ENCODE measurements around the gene GALNT10. TPM values are rescaled to one million over a fixed set of nuclear protein-coding genes. Genes with fewer than 3 reads are reported as not detected.

GALNT10 gene
- total RNA-seq, 2 donors from 2014 or later = 30.2 to 43.4 TPM

- Histone ChIP-seq H3K27ac (ENCODE audit: low read depth, low read length) (no peak overlapping the region), H3K27me3 (ENCODE audit: control insufficient read depth, insufficient read depth, low read length, poor library complexity, severe bottlenecking) (no peaks in the 10 kb centered on the region), H3K9ac (ENCODE audit: extremely low read depth, low read length, poor library complexity, severe bottlenecking) (no peak overlapping the region), H3K9me3 (ENCODE audit: control insufficient read depth, low read length) (peaks cover 26% of the 10 kb centered on the region), H3K36me3 (ENCODE audit: control insufficient read depth, insufficient read depth, low read length) (peaks cover 27% of the 10 kb centered on the region), H3K4me1 (ENCODE audit: control insufficient read depth, insufficient read depth, low read length) (no peaks in the 10 kb centered on the region), H3K4me3 (ENCODE audit: low read length) (no peak overlapping the region)
- Mint-ChIP-seq H3K4me1 (peaks cover 5% of the 10 kb centered on the region), H3K4me3 (no peak overlapping the region), H3K9me3 (peaks cover 23% of the 10 kb centered on the region), H3K27ac (no peak overlapping the region), H3K36me3 (ENCODE audit: low read depth) (peaks cover 20% of the 10 kb centered on the region), H3K27me3 (ENCODE audit: insufficient read depth) (no peaks in the 10 kb centered on the region)
- DNase-seq = no peak
- no peak for TF ChIP-seq CTCF (conservative IDR thresholded peaks at IDR 0.05)
Measured at GRCh38 chr5:154230526-154230925, 40.0 kb downstream of the GALNT10 start.

- no peaks in the 10 kb centered on the region for H3K9me3 ChIP-seq (ENCODE audit: control insufficient read depth, low read length)
- Mint-ChIP-seq H3K9me3 (no peaks in the 10 kb centered on the region), H3K36me3 (ENCODE audit: low read depth) (no peaks in the 10 kb centered on the region), H3K4me1 (peaks cover 20% of the 10 kb centered on the region), H3K4me3 (no peak overlapping the region), H3K27me3 (ENCODE audit: insufficient read depth) (no peaks in the 10 kb centered on the region), H3K27ac (no peak overlapping the region)
- WGBS, 2 experiments (ENCODE audit: insufficient coverage in 1 of 2, insufficient read length in 1 of 2) = 81 to 93% methylated on average over 2 to 3 of the region's 3 CpGs
- no peaks in the 10 kb centered on the region for H3K27me3 ChIP-seq (ENCODE audit: control insufficient read depth, insufficient read depth, low read length, poor library complexity, severe bottlenecking)
- no peak for DNase-seq
- H3K4me3 ChIP-seq (ENCODE audit: low read length) = no peak overlapping the region
- H3K36me3 ChIP-seq (ENCODE audit: control insufficient read depth, insufficient read depth, low read length) = peaks cover 5% of the 10 kb centered on the region
- peaks cover 16% of the 10 kb centered on the region for H3K4me1 ChIP-seq (ENCODE audit: control insufficient read depth, insufficient read depth, low read length)
- H3K27ac ChIP-seq (ENCODE audit: low read depth, low read length) = no peak overlapping the region
- TF ChIP-seq CTCF (conservative IDR thresholded peaks at IDR 0.05) = no peak
- no peak overlapping the region for H3K9ac ChIP-seq (ENCODE audit: extremely low read depth, low read length, poor library complexity, severe bottlenecking)
Measured at GRCh38 chr5:154234551-154234950, 44.0 kb downstream of the GALNT10 start.

- H3K27ac ChIP-seq (ENCODE audit: low read depth, low read length) = no peak overlapping the region
- peaks cover 30% of the 10 kb centered on the region for H3K4me1 ChIP-seq (ENCODE audit: control insufficient read depth, insufficient read depth, low read length)
- Mint-ChIP-seq H3K36me3 (ENCODE audit: low read depth) (no peaks in the 10 kb centered on the region), H3K4me1 (peaks cover 34% of the 10 kb centered on the region), H3K27ac (no peak overlapping the region), H3K4me3 (no peak overlapping the region), H3K27me3 (ENCODE audit: insufficient read depth) (no peaks in the 10 kb centered on the region), H3K9me3 (no peaks in the 10 kb centered on the region)
- no peaks in the 10 kb centered on the region for H3K27me3 ChIP-seq (ENCODE audit: control insufficient read depth, insufficient read depth, low read length, poor library complexity, severe bottlenecking)
- peaks cover 2% of the 10 kb centered on the region for H3K36me3 ChIP-seq (ENCODE audit: control insufficient read depth, insufficient read depth, low read length)
- no peaks in the 10 kb centered on the region for H3K9me3 ChIP-seq (ENCODE audit: control insufficient read depth, low read length)
- H3K9ac ChIP-seq (ENCODE audit: extremely low read depth, low read length, poor library complexity, severe bottlenecking) = no peak overlapping the region
- 93 to 100% methylated on average over 1 of the region's 1 CpG for WGBS, 2 experiments (ENCODE audit: insufficient coverage in 1 of 2, insufficient read length in 1 of 2)
- no peak for TF ChIP-seq CTCF (conservative IDR thresholded peaks at IDR 0.05)
- H3K4me3 ChIP-seq (ENCODE audit: low read length) = no peak overlapping the region
- DNase-seq = no peak
Measured at GRCh38 chr5:154236011-154236410, 45.5 kb downstream of the GALNT10 start.

Data from endodermal cell (in vitro differentiated cells).